ENCODE data around the gene ADGRL3.

Gene ADGRL3

GRCh38 chr4:61860376-61860775 is 660.2 kb downstream of the ADGRL3 start:
- TF ChIP-seq CTCF (conservative IDR thresholded peaks at IDR 0.05; ENCODE audit: low read depth, low read length) = no peak
- Histone ChIP-seq H3K4me1 (ENCODE audit: low read depth, poor library complexity, severe bottlenecking) (no peaks in the 10 kb centered on the region), H3K9ac (no peak overlapping the region)

GRCh38 chr4:61864286-61864685 is 664.2 kb downstream of the ADGRL3 start:
- TF ChIP-seq CTCF (conservative IDR thresholded peaks at IDR 0.05; ENCODE audit: low read depth, low read length) = no peak

More at GRCh38 chr4:61860376-61860775, 660.2 kb downstream of the ADGRL3 start:
- H3K36me3 ChIP-seq (ENCODE audit: insufficient read depth) = no peaks in the 10 kb centered on the region
- H3K27me3 ChIP-seq (ENCODE audit: insufficient read depth, low read depth) = no peaks in the 10 kb centered on the region
- no peaks in the 10 kb centered on the region for H4K20me1 ChIP-seq (ENCODE audit: insufficient read depth)
- no peak overlapping the region for H2AFZ ChIP-seq (ENCODE audit: low read depth)
- no peak overlapping the region for H3K4me3 ChIP-seq (IDR thresholded peaks at IDR 0.05; ENCODE audit: insufficient read depth, low read depth, low read length)
- no peaks in the 10 kb centered on the region for H3K79me2 ChIP-seq (ENCODE audit: insufficient read depth, low read depth)
- no peak overlapping the region for H3K4me2 ChIP-seq
- no peak overlapping the region for H3K27ac ChIP-seq

GRCh38 chr4:61866378-61867030 is 666.4 kb downstream of the ADGRL3 start:
- no peak overlapping the region for H3K4me3 ChIP-seq (IDR thresholded peaks at IDR 0.05; ENCODE audit: insufficient read depth, low read depth, low read length)
- no peak overlapping the region for H3K27ac ChIP-seq
- H3K4me2 ChIP-seq = no peak overlapping the region
- no peaks in the 10 kb centered on the region for H3K79me2 ChIP-seq (ENCODE audit: insufficient read depth, low read depth)
- no peak for TF ChIP-seq CTCF (conservative IDR thresholded peaks at IDR 0.05; ENCODE audit: low read depth, low read length)
- no peaks in the 10 kb centered on the region for H3K27me3 ChIP-seq (ENCODE audit: insufficient read depth, low read depth)
- no peaks in the 10 kb centered on the region for H4K20me1 ChIP-seq (ENCODE audit: insufficient read depth)
- H3K36me3 ChIP-seq (ENCODE audit: insufficient read depth) = no peaks in the 10 kb centered on the region
- no peak overlapping the region for H2AFZ ChIP-seq (ENCODE audit: low read depth)
- no peak overlapping the region for H3K9ac ChIP-seq
- H3K4me1 ChIP-seq (ENCODE audit: low read depth, poor library complexity, severe bottlenecking) = no peaks in the 10 kb centered on the region

More at GRCh38 chr4:61864286-61864685, 664.2 kb downstream of the ADGRL3 start:
- H3K36me3 ChIP-seq (ENCODE audit: insufficient read depth) = no peaks in the 10 kb centered on the region
- H3K4me1 ChIP-seq (ENCODE audit: low read depth, poor library complexity, severe bottlenecking) = no peaks in the 10 kb centered on the region
- H3K79me2 ChIP-seq (ENCODE audit: insufficient read depth, low read depth) = no peaks in the 10 kb centered on the region
- H3K27ac ChIP-seq = no peak overlapping the region
- no peak overlapping the region for H3K4me3 ChIP-seq (IDR thresholded peaks at IDR 0.05; ENCODE audit: insufficient read depth, low read depth, low read length)
- H3K27me3 ChIP-seq (ENCODE audit: insufficient read depth, low read depth) = no peaks in the 10 kb centered on the region
- no peak overlapping the region for H2AFZ ChIP-seq (ENCODE audit: low read depth)
- no peak overlapping the region for H3K9ac ChIP-seq
- no peak overlapping the region for H3K4me2 ChIP-seq
- H4K20me1 ChIP-seq (ENCODE audit: insufficient read depth) = no peaks in the 10 kb centered on the region

GRCh38 chr4:61872983-61873382 is 672.9 kb downstream of the ADGRL3 start:
- Histone ChIP-seq H3K4me3 (IDR thresholded peaks at IDR 0.05; ENCODE audit: insufficient read depth, low read depth, low read length) (no peak overlapping the region), H3K36me3 (ENCODE audit: insufficient read depth) (no peaks in the 10 kb centered on the region), H3K4me1 (ENCODE audit: low read depth, poor library complexity, severe bottlenecking) (peaks cover 14% of the 10 kb centered on the region), H3K4me2 (no peak overlapping the region), H4K20me1 (ENCODE audit: insufficient read depth) (no peaks in the 10 kb centered on the region), H2AFZ (ENCODE audit: low read depth) (no peak overlapping the region), H3K79me2 (ENCODE audit: insufficient read depth, low read depth) (no peaks in the 10 kb centered on the region), H3K27me3 (ENCODE audit: insufficient read depth, low read depth) (no peaks in the 10 kb centered on the region), H3K9ac (no peak overlapping the region), H3K27ac (no peak overlapping the region)
- no peak for TF ChIP-seq CTCF (conservative IDR thresholded peaks at IDR 0.05; ENCODE audit: low read depth, low read length)
